ENCODE results near the gene KCNK4.

Gene KCNK4

DNA sequence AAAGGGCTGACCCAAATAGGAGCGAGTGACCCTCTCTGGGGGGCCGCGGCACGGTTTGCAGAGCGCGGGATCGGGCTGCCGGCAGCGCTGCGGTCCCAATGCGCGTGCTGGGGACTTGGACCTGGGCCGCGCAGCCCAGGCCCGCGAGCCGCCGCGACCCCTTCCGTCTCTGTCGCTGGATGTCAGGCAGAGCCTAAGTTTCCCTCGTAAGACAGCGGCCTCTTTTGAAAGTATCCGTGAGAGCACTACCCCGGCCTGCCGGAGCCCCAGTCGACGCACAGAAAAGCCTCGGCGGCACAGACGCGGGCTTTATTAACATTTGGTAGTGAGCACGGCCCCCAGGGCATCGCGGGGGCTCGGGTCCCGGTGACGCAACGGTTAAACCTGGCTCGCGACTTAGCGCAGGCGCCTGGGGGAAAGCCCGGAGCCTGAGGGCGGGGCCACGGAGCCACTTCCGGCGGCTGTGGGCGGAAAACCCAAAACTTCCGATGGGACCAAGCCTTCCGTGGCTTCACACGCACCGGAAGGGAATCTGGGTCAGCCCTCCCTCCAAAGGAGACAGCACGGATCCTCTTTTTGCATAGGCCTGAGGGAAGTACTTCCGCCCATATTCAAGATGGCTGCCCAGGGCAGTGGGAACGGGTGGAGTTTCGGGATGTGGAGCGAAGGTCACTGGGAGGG lies 21.4 kb upstream of the KCNK4 start:
- DNase-seq: peak; percentile 100

DNA sequence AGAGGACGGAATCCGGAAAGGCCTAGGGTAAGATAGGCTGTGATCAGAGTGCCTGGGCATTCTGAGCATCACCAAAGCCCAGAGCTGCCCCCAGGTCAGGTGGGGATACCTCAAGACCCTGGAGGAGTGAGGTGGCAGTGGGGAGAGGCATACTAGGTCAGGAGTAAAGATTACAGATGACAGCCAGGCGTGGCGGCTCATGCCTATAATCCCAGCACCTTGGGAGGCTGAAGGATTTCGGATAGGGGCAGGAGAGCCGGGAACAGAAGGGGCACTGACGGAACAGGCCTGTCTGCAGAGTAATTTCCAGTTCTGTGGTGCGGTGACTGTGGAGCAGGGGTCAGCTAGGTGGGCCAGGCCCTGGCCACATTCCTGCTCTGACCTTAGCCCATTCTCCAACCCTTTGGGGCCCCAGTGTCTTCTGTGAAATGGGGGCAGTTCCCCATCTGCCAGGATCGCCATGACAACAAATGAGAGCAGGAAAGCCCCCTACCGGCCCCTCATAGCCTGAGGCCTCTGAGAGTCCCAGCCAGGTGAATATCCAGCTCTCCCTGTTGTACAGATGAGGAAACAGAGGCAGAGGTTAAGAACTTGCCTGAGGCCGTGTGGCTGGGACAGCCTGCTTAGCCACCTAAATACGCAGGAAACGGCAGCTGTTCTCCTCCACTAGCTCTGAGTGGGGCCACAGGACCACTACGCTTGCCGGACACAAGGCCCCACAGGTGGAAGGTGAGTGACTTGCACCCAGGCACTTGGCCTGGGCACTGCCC lies 15.9 kb upstream of the KCNK4 start:
- DNase-seq: no peak

DNA sequence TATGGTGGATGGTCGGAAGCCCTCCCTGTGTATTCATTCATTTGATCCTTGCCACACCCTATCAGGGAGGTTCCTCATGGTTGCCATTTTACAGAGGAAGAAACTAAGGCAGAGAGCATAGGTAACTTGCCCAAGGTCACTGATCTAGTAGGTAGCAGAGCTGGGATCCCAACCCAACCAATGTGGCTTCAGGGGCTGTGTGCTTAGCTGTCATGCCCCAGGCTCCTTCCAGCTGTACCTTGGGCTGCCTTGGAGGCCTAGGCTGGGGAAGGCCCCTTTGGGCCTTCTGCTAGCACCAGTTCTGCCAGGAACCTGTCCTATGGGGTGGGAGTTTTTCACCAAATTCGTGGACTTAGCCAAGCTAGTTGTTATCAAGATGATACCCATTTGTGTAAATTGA lies 15.3 kb upstream of the KCNK4 start:
- DNase-seq: no peak

DNA sequence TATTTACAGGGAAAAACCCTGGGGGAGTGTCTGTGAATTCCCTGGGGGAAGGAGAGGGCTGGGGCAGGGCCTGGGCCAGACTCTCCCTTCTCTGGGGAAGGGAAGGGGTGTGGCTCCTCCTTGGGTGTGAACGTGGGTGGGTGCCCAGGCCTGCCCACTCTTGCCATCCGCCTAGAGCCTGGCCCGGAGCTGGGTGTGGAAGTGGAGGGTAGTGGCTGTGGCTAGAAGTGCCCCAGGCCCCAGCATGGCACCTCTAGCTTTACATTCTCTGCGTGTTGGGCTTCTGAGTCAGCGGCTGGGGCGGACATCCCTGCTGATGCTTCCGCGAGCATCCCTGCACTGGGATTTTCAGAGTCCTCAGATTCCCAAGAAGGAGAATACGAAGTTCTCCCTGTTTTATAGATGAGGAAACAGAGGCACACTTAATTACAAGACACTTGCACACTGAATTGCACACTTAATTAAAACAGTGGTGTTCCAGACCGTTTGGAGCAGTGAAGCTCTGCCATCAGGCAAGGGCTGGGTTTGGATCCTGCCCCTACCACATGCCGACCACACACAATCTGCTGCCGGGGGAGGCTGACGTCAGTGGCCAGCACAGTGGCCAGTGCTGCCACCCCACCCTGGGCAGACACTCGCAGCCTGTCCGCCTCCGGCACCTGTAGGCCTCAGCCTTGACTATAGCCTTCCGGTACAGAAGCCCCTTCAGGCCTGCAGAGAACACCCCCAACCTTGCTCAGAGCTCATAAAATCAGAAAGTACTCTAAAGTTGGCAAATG lies 14.3 kb upstream of the KCNK4 start:
- peak; percentile 73 for DNase-seq

DNA sequence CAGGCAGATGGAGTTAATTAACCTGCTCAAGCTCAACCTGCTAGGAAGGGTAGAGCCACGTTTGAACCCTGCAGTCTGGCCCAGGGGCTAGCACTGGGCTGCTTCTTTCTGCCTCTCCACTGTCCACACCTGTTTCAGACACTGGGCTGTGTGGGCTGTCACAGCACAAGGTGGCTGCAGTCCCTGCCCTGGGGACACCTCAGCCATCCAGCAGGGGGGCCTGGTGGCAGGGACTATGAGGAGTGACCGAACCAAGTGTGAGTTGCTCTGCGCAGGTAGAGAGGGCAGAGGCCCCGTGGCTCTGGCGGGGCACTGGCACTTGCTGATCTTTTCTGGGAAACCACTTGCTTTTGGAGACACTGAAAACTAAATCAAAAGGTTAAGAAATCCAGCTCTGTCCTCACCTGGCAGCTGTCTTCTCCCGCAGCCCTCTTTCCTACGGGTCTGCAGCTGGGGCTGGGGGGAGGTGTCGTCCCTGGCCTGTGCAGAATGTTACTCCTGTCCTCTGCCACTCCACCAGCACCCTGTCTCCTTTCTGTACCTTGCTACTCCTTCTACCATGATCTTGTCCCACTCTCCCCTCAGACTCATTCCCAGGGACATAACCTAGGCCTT lies 12.4 kb upstream of the KCNK4 start:
- DNase-seq: no peak

DNA sequence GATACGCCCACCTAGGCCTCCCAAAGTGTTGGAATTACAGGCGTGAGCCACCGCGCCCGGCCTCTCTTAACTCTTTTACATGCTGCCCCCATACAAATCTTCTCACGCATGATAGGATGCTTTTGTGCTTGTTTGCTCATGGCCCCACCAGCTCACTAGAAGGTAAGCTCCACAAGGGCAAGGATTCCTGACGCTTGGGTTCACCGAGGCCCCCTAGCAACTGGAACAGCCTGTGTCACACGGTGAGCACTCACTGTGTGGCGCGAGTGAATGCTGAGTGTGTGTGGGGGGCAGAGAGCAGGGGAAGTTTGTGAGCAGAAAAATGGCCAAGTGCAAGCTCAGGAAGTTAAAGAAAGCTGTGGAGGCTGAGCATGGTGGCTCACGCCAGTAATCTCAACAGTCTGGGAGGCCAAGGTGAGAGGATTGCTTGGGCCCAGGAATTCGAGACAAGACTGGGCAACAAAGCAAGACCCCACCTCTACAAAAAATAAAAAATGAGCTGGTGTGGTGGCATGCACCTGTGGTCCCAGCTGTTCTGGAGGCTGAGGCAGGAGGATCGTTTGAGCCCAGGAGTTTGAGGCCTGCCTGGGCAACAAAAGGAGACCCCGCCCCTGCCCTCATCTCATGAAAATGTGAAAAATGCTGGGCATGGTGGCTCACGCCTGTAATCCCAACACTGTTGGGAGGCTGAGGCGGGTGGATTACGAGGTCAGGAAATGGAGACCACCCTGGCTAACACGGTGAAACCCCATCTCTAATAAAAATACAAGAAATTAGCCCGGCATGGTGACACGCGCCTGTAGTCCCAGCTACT lies 8.9 kb upstream of the KCNK4 start:
- no peak for DNase-seq

DNA sequence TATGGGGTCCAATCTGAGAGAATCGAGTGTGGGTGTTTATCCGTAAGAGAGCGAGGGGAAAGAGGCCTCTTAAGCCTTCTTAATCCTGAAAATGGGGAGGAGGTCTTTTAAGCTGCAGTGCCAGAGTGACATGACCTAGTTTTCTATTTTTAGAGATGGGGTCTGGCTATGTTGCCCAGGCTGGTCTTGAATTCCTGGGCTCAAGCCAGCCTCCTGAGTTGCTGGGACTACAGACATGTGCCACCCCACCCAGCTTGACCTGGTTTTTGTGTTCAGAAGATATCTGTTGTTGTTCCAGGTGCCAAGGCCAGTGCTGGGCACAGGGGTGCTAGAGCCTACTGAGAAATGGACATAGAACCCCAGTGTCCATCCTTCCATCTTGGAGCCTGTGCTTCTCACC lies 8.0 kb upstream of the KCNK4 start:
- no peak for DNase-seq

DNA sequence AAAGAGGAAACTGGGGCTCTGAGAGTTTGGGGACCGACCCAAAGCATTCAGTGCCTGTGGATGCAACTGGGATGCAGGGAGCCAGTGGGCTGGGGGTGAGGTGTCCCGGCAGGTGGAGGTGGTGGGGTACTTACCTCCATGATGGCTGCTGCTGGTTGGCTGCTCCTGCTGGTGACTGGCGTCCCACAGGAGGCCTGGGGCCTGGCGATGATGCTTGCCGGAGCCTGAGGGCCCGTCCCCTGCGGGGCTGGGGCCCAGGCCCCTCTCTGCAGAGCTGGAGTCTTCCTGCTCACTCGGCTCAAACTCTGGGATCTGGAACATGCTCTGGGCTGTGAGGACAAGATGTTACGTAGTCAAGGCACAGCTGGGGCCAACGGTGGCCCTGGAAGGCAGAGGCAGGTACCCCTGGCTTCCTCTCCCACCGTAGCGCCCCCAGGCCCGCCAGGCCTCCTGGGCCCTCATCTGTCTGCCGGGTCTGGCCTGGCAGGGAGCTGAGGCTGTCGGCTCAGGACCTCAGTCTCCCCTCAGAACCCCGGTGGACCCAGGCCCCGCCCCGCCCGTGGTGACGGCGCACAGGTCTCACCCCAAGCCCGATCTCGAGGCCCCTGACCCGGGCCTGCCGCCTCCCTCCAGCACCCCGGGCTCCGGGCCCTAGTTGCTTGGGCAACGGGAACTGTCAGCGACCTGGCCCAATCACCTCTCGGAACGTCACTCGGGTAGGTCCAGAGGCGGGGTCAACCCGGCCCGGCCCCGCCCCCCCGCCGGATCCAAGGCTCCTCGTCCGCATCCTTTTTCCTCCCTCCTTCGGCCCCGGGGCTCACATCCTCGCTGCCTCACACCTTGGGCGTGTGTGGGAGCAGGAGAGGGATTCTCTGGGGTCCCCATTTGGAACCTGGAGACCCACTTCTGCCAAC lies 6.8 kb upstream of the KCNK4 start, which contains the start of gene BAD:
Gene BAD, minus strand, starts transcription at position 618 of the 914 bp plus-strand sequence. Its CDS starts 297 bp downstream, at position 321.
- peak; percentile 94 for DNase-seq

DNA sequence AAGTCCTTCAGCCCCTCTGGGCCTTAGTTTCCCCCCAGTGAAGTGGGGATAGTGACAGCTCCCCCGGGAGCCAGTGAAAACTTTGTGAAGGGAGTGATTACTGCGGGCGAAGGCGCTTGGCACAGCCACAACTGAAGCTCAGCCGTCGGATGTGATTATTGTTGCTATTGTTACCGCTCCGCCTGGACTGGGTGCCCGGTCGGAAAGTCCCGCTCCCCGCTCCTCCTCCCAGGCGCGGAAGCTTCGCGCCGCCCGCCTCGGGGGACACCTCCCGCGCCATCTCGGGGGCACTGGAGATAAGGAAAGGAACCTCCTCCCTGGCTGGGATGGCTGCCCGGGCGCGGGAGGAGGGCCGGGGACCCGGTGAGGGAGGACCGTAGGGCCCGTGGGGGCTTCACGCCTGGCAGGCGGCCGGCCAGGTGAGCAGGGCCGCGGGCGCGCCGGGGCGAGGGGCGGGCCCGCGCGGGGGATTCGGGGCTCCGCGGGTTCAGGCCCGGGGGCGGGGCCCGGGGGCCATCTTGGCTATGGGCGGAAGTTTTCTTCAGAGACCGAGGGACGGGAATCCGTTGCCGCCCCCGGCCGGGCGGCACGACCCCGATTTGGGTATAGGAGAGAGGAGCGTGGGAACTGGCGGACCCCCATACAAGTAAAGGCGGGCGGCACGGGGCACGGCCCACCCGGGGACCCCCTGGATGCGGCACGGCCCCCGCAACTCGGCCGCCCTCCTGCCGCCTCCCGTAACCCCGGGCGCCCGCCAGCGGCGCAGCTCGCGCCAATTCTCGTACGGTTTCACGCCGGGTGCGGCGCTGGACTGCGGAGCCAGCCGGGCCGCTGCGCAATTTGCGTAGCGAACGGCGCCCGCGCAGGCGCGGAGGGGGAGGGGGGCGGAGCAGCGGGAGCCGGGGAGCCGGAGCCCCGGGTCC lies 5.9 kb upstream of the KCNK4 start, which contains the start of gene GPR137:
Gene GPR137, plus strand, starts transcription at position 887 of the 923 bp plus-strand sequence. CDS start 677 bp downstream, outside the sequence.
- DNase-seq: peak; percentile 85

DNA sequence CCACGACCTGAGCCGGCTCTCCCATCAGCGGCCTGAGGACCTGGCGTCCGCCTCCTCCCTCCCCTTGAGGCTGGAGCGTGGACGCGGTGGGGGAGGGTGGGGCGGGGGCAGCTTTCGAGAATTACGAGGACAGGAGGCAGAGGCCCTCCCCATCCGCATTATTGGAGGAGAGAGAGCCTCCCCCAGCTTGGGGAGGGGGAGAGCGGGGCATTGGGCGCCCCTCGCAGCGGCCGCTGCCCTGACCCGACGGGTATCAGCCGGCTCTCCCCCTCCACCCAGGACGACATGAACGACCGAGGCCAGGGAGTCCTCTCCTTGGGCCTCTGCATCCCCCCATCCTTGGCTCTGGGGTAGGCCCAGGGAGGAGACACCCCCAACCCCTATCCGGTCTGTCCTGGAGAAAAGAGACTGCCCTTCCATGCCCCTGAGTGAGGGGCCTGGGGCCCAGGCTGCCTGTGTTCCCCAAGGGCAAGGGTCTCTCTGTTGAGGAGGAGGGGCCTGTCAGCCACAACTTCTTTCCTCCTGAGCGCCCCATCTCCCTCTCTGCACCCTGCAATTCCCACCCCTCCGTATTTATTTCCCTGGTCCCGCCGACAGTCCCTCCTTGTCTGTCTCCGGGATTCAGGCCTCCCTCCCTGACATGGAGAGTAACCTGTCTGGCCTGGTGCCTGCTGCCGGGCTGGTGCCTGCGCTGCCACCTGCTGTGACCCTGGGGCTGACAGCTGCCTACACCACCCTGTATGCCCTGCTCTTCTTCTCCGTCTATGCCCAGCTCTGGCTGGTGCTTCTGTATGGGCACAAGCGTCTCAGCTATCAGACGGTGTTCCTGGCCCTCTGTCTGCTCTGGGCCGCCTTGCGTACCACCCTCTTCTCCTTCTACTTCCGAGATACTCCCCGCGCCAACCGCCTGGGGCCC lies 5.0 kb upstream of the KCNK4 start:
- peak; percentile 61 for DNase-seq

DNA sequence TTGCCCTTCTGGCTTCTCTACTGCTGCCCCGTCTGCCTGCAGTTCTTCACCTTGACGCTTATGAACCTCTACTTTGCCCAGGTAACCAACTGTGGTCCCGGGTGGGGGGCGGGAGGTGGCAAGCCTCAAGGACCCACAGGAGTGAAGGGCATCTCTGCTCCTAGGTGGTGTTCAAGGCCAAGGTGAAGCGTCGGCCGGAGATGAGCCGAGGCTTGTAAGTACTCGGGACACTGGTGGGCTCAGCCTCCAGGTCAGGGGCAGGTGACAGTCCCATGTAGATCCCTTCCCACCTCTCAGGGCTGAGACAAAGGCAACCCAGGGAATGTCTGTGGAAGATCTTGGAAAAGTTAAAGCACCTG lies 4.3 kb upstream of the KCNK4 start:
- DNase-seq: no peak

DNA sequence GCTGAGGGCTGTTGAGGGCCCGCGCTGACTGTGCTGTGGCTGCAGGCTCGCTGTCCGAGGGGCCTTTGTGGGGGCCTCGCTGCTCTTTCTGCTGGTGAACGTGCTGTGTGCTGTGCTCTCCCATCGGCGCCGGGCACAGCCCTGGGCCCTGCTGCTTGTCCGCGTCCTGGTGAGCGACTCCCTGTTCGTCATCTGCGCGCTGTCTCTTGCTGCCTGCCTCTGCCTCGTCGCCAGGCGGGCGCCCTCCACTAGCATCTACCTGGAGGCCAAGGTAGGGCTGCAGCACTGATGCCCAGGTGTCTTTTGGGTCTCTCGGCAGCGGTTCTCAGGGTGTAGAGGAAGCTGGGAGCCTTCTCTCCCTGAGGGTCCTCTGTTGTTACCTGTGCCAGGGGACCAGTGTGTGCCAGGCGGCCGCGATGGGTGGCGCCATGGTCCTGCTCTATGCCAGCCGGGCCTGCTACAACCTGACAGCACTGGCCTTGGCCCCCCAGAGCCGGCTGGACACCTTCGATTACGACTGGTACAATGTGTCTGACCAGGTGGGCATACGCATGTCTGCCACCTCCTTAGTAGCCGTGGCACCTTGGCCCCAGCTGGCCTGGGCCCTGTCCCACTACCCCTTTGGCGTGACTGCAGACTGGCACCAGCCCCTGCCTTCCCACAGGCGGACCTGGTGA lies 3.3 kb upstream of the KCNK4 start:
- no peak for DNase-seq

DNA sequence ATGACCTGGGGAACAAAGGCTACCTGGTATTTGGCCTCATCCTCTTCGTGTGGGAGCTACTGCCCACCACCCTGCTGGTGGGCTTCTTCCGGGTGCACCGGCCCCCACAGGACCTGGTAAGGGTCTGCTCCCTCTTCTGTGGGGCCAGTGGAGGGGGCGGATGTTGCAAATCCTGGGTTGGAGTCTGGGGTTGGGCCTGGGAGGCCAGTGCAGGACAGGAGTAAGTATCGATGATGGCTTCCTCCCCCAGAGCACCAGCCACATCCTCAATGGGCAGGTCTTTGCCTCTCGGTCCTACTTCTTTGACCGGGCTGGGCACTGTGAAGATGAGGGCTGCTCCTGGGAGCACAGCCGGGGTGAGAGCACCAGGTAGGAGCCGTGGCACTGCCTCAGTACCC lies 2.8 kb upstream of the KCNK4 start:
- DNase-seq: no peak

DNA sequence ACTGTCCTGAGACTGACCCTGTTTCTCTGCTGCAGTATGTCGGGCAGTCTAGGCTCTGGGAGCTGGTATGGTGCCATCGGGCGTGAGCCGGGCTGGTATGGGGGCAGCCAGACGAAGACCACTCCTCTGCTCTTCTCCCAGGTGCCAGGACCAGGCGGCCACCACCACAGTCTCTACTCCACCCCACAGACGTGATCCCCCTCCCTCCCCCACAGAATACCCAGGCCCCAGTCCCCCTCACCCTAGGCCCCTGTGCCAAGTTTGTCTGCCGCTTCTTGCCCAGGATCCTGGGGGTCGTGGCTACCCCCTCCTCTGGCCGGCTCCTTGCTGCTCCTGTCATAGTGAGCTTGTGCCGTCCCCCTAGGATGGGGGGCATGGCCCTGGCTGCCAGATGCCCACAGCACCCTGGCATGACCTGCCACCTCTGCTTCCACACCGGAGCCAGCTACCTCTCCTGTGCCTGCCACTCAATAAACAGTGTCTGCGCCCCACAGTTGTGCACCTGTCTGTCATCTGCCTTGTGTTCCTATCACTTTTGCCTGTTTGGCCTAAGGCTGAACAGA lies 2.0 kb upstream of the KCNK4 start:
- DNase-seq: no peak

DNA sequence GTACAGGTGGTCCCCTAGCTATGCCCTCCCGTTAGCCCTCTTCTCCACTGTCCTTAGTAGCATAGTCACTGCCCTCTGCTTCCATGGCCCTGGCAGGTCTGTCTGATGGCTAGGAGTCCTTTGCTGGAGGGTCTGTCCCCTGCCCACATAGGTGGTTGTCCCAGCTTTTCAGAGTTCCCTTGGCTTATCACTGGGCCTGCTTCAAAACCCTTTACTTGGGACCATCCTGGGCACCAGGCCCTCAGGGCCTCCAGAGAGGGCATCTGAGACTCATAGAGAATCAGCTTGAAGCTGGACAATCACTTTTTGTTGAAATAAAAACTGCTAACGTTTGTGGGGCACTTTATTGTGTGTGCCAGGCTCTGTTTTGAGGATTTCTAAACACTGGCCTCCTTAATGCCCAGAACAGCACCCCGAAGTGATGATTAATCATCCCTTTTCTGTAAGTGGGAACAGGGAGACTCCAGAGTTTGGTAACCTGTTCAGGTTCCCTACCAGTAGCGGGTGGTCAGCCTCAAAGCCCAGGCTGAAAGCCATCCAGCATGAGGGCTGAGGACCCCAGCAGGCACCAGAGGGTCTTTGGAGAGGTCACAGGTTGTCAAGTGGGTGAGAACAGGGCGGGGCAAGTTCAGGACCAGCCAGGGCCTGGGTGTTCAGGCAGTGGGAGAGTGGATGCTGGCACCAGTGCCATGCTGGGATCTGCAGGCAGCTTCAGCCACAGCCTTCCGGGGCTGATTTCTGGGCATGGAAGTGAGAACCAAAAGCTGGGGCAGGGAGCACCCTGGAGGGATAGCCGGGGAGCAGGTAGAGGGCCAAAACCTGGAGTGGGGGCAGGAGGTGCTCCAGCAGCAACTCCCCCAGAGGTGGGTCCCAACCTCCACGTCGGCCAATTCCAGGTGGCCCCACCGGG lies 495 bp upstream of the KCNK4 start:
- DNase-seq: no peak

DNA sequence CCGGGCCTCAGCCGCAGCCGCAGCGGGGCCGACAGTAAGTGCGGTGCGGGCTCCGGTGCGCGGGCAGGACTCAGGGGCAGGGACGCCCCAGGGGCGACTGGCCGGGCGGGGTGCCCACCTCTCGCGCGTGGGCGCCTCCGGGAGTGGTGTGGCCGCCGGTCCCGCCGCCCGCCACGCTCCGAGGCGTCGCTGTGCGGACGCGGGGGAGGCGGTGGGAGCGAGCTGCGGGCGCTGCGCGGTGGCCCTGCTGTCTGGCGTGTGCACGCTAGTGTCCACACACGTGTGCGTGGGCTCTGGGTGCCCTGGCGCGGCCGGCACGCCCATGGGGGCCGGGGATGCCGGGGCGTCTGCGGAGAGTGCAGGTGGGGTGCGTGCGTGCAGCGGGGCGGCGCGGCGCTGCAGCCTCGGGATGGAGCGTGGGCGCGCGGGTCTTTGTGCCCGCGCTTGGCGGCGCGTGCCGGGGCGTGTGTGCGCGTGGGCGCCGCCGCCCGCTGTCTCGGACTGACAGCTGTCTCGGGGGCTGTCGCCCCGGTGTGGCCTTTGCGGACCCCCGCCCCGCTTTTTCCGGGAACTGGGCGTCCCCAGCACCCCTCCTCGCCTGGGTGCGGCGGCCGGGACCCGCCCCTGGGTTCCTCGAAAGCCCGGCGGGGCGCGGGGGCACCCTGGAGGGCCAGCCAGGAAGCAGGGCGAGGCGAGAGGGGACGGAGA lies 804 bp downstream of the KCNK4 start:
- no peak for DNase-seq
